Smooth muscle cell (in vitro differentiated cells): Measurements from ENCODE around the gene CFAP92. TPM values are rescaled to one million over a fixed set of nuclear protein-coding genes. Genes with fewer than 3 reads are reported as not detected.

Experiments
- DNase-seq: peaks from one replicate; lab custom pipeline; 2025; ENCODE audit not compliant: unreplicated experiment; lab: John Stamatoyannopoulos, UW
- H2AFZ ChIP-seq: fragments of 200-600 bp; sonication (generic); 2 replicates; pipeline ENCODE4 v1.6.0; 2016; ENCODE audit warnings: antibody characterized with exemption, low read depth, mild to moderate bottlenecking
- H3F3A ChIP-seq: fragments of 200-600 bp; sonication (generic); 2 replicates; pipeline ENCODE4 v1.6.0; 2017; ENCODE audit warnings: antibody characterized with exemption, low read depth
- H3K27ac ChIP-seq: fragments of 200-600 bp; sonication (generic); 2 replicates; pipeline ENCODE4 v1.5.1; 2016; ENCODE audit warnings: low read depth, mild to moderate bottlenecking
- H3K27me3 ChIP-seq: fragments of 200-600 bp; sonication (generic); 2 replicates; pipeline ENCODE4 v1.6.1; 2016; ENCODE audit warnings: low read depth, mild to moderate bottlenecking
- H3K36me3 ChIP-seq: fragments of 200-600 bp; sonication (generic); 2 replicates; pipeline ENCODE4 v1.5.1; 2016; ENCODE audit warnings: low read depth
- H3K4me1 ChIP-seq: fragments of 200-600 bp; sonication (generic); 2 replicates; pipeline ENCODE4 v1.5.1; 2016; ENCODE audit warnings: low read depth
- H3K4me2 ChIP-seq: fragments of 200-600 bp; sonication (generic); 2 replicates; pipeline ENCODE4 v1.6.0; 2016; ENCODE audit warnings: mild to moderate bottlenecking
- H3K4me3 ChIP-seq: fragments of 200-600 bp; sonication (generic); 2 replicates; pipeline ENCODE4 v1.5.1; 2016; ENCODE audit warnings: mild to moderate bottlenecking
- H3K79me2 ChIP-seq: fragments of 200-600 bp; sonication (generic); 2 replicates; pipeline ENCODE4 v1.6.0; 2016; ENCODE audit warnings: low read depth, mild to moderate bottlenecking
- H3K9ac ChIP-seq: fragments of 200-600 bp; sonication (generic); 2 replicates; pipeline ENCODE4 v1.6.0; 2016; ENCODE audit warnings: low read depth
- H3K9me3 ChIP-seq: fragments of 200-600 bp; sonication (generic); replicated peaks from 2 replicates; pipeline ENCODE4 v1.5.1; 2016; ENCODE audit warnings: low read depth
- H4K20me1 ChIP-seq: fragments of 200-600 bp; sonication (generic); 2 replicates; pipeline ENCODE4 v1.6.0; 2016; ENCODE audit warnings: low read depth
- WGBS: methylation state at CpG from one replicate; pipeline ENCODE4 v1.1.7; 2016; ENCODE audit warnings: low lambda C conversion rate; 5-methylcytosine and 5-hydroxymethylcytosine counted together
- polyA plus RNA-seq: library from polyadenylated mRNA; unstranded; fragments of >200 nt; fragmentation: Nextera tagmentation; extraction: Ambion mirVana; gene quantifications from 2 replicates; pipeline ENCODE4 v1.2.1, GENCODE V29; 2016
- total RNA-seq: library from RNA; depleted of rRNA; stranded (reverse); fragments of >200 nt; gene quantifications from 2 replicates; pipeline ENCODE4 v1.2.3, GENCODE V29; 2014
- TF ChIP-seq, protein P1 (sequence below): fragments of 200-600 bp; sonication (generic); IDR thresholded peaks from 2 replicates; pipeline ENCODE4 v1.5.1; 2017; ENCODE audit warnings: borderline replicate concordance, mild to moderate bottlenecking, antibody characterized with exemption; ENCODE audit not compliant: insufficient read depth, poor library complexity, severe bottlenecking

The CFAP92 gene
- total and polyA plus RNA-seq, 2 experiments from 2014 or later = 0.67 to 0.85 TPM

- Histone ChIP-seq H2AFZ (no peak overlapping the region), H3K79me2 (no peaks in the 10 kb centered on the region), H3K4me3 (no peak overlapping the region), H3K4me2 (no peak overlapping the region), H3K27me3 (no peaks in the 10 kb centered on the region), H3K9ac (no peak overlapping the region), H3K36me3 (no peaks in the 10 kb centered on the region), H3F3A (no peaks in the 10 kb centered on the region), H3K9me3 (no peaks in the 10 kb centered on the region), H3K27ac (no peak overlapping the region), H3K4me1 (no peaks in the 10 kb centered on the region), H4K20me1 (no peaks in the 10 kb centered on the region)
- WGBS = 95% methylated on average over 10 of the region's 10 CpGs
- TF ChIP-seq, protein P1, sequence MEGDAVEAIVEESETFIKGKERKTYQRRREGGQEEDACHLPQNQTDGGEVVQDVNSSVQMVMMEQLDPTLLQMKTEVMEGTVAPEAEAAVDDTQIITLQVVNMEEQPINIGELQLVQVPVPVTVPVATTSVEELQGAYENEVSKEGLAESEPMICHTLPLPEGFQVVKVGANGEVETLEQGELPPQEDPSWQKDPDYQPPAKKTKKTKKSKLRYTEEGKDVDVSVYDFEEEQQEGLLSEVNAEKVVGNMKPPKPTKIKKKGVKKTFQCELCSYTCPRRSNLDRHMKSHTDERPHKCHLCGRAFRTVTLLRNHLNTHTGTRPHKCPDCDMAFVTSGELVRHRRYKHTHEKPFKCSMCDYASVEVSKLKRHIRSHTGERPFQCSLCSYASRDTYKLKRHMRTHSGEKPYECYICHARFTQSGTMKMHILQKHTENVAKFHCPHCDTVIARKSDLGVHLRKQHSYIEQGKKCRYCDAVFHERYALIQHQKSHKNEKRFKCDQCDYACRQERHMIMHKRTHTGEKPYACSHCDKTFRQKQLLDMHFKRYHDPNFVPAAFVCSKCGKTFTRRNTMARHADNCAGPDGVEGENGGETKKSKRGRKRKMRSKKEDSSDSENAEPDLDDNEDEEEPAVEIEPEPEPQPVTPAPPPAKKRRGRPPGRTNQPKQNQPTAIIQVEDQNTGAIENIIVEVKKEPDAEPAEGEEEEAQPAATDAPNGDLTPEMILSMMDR = no peak
- DNase-seq = no peak
Observed at GRCh38 chr3:128914966-128915645, 78.8 kb downstream of the CFAP92 start.

GRCh38 chr3:128911911-128912310, 82.0 kb downstream of the CFAP92 start:
- Histone ChIP-seq H3K79me2 (no peaks in the 10 kb centered on the region), H2AFZ (no peak overlapping the region), H3K4me2 (no peak overlapping the region), H3K4me3 (no peak overlapping the region), H4K20me1 (no peaks in the 10 kb centered on the region), H3K27ac (no peak overlapping the region), H3F3A (no peaks in the 10 kb centered on the region), H3K27me3 (no peaks in the 10 kb centered on the region), H3K36me3 (no peaks in the 10 kb centered on the region), H3K9me3 (no peaks in the 10 kb centered on the region), H3K9ac (no peak overlapping the region), H3K4me1 (no peaks in the 10 kb centered on the region)
- TF ChIP-seq, protein P1 = no peak
- no peak for DNase-seq
- 92% methylated on average over 7 of the region's 7 CpGs for WGBS

DNA sequence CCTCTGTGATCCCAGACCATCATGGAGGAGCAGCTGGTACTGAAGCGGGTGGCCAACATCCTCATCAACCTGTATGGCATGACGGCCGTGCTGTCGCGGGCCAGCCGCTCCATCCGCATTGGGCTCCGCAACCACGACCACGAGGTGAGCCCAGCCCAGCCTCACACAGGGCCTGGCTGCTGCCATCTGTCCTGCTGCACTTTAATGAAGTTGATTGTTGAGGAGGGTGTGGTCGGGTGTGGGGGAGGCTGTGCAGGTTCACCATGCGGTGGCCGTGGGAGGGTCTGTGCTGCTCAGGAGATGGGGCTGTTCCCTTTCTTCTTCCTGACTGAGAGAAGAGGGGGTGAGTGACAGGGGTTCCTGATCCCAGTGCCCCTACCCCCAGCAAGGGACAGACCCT, 83.9 kb downstream of the CFAP92 start:
- TF ChIP-seq, protein P1 = no peak
- WGBS = 96% methylated on average over 13 of the region's 13 CpGs
- H3K9ac ChIP-seq = no peak overlapping the region
- H4K20me1 ChIP-seq = no peaks in the 10 kb centered on the region
- no peaks in the 10 kb centered on the region for H3K4me1 ChIP-seq
- DNase-seq = no peak
- no peaks in the 10 kb centered on the region for H3K36me3 ChIP-seq
- H3F3A ChIP-seq = no peaks in the 10 kb centered on the region
- H3K4me2 ChIP-seq = no peak overlapping the region
- no peak overlapping the region for H2AFZ ChIP-seq
- no peaks in the 10 kb centered on the region for H3K27me3 ChIP-seq
- H3K27ac ChIP-seq = no peak overlapping the region
- H3K9me3 ChIP-seq = no peaks in the 10 kb centered on the region
- H3K4me3 ChIP-seq = no peak overlapping the region
- H3K79me2 ChIP-seq = no peaks in the 10 kb centered on the region

DNA sequence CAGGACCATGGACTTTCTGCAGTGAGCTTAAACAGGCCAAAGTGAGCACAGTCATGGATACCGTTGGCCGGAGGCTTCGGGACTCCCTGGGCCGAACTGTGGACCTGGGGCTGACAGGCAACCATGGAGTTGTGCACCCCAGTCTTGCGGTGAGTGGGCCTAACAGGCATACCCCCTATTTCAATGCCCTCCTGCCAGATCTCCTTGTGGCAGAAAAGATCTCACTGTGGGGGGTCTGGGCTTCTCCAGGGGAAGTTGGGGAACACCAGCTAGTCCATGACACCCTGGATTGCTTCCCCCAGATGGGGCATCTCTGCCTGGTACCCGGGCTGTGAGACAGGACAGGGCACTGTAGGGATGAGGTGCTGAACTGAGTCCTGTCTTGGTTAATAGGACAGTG, 84.9 kb downstream of the CFAP92 start:
- TF ChIP-seq, protein P1 = no peak
- H3K9me3 ChIP-seq = no peaks in the 10 kb centered on the region
- H3K9ac ChIP-seq = no peak overlapping the region
- H4K20me1 ChIP-seq = no peaks in the 10 kb centered on the region
- DNase-seq = no peak
- no peak overlapping the region for H3K4me3 ChIP-seq
- H3K4me1 ChIP-seq = no peaks in the 10 kb centered on the region
- H3K27me3 ChIP-seq = no peaks in the 10 kb centered on the region
- WGBS = 82% methylated on average over 6 of the region's 6 CpGs
- no peak overlapping the region for H3K4me2 ChIP-seq
- peaks cover 4% of the 10 kb centered on the region for H3K36me3 ChIP-seq
- no peak overlapping the region for H2AFZ ChIP-seq
- H3F3A ChIP-seq = no peaks in the 10 kb centered on the region
- no peaks in the 10 kb centered on the region for H3K79me2 ChIP-seq
- H3K27ac ChIP-seq = no peak overlapping the region
